Kidney epithelial cell (primary cell): ENCODE measurements around the gene TRIM10. TPM values are rescaled to one million over a fixed set of nuclear protein-coding genes. Genes with fewer than 3 reads are reported as not detected.

ENCODE experiments used
- DNase-seq: peaks from one replicate; pipeline ENCODE4 v3.0.0-alpha.2; 2010; ENCODE audit warnings: low read depth
- H3K27me3 ChIP-seq: 2 replicates; pipeline ENCODE4 v1.6.0; 2011; ENCODE audit warnings: low read length; ENCODE audit not compliant: control insufficient read depth, insufficient read depth
- H3K36me3 ChIP-seq: 2 replicates; pipeline ENCODE4 v1.5.1; 2011; ENCODE audit warnings: low read length; ENCODE audit not compliant: control insufficient read depth, insufficient read depth
- H3K4me3 ChIP-seq: 2 replicates; pipeline ENCODE4 v1.5.1; 2011; ENCODE audit warnings: low read depth, mild to moderate bottlenecking, control low read depth, low read length
- total RNA-seq: library from RNA; depleted of rRNA; stranded (reverse); fragments of >200 nt; gene quantifications from 2 replicates; pipeline ENCODE4 v1.2.3, GENCODE V29; 2015
- TF ChIP-seq, protein P1 (sequence below): IDR thresholded peaks from 2 replicates; pipeline ENCODE4 v1.5.1; 2011; ENCODE audit warnings: mild to moderate bottlenecking, moderate library complexity, low read length, control low read depth, inconsistent platforms; ENCODE audit not compliant: insufficient read depth, poor library complexity, severe bottlenecking

The TRIM10 gene
- total RNA-seq, 1 donor from 2014 or later: not detected

DNA sequence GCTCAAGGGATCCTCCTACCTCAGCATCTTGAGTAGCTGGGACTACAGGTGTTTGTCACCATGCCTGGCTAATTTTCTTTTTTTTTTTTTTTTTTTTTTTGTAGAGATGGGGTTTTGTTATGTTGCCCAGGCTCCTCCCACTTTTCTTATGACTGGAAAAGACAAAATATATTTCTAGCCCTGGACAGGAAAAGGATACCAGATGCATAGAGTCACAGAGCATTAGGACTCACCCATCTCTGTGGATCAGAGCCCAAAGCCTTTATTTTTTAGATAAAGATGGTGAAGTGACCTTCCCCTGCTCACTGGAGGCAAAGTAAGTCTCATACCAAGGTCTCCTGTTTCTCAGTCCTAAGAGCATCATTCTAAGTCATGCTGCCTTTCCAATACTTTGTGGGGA, 3.4 kb downstream of the TRIM10 start:
- no peak for DNase-seq
- Histone ChIP-seq H3K4me3 (no peak overlapping the region), H3K36me3 (no peaks in the 10 kb centered on the region), H3K27me3 (peaks cover 3% of the 10 kb centered on the region)
- TF ChIP-seq, protein P1, sequence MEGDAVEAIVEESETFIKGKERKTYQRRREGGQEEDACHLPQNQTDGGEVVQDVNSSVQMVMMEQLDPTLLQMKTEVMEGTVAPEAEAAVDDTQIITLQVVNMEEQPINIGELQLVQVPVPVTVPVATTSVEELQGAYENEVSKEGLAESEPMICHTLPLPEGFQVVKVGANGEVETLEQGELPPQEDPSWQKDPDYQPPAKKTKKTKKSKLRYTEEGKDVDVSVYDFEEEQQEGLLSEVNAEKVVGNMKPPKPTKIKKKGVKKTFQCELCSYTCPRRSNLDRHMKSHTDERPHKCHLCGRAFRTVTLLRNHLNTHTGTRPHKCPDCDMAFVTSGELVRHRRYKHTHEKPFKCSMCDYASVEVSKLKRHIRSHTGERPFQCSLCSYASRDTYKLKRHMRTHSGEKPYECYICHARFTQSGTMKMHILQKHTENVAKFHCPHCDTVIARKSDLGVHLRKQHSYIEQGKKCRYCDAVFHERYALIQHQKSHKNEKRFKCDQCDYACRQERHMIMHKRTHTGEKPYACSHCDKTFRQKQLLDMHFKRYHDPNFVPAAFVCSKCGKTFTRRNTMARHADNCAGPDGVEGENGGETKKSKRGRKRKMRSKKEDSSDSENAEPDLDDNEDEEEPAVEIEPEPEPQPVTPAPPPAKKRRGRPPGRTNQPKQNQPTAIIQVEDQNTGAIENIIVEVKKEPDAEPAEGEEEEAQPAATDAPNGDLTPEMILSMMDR: no peak

DNA sequence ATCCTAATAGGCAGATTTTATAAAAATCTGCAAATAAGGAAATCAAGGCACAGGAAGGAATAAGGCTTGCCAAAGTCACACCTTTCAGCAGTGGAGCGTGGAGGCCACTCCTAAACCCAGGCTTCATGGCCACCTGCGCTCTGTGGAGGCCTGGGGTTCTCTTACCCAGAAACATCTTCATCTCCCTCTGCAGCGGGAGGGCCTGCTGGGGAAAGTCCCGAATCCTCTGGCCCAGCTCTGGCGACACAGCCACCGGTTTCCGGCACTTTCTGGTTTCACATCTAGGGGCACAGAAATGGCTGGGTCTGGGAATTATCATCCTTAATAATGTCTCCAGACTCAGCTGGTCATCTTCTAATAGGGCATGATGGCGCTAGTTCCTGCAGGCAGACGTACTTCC, 4.2 kb downstream of the TRIM10 start:
- no peaks in the 10 kb centered on the region for H3K36me3 ChIP-seq
- peaks cover 3% of the 10 kb centered on the region for H3K27me3 ChIP-seq
- DNase-seq: no peak
- H3K4me3 ChIP-seq: no peak overlapping the region
- TF ChIP-seq, protein P1: no peak

DNA sequence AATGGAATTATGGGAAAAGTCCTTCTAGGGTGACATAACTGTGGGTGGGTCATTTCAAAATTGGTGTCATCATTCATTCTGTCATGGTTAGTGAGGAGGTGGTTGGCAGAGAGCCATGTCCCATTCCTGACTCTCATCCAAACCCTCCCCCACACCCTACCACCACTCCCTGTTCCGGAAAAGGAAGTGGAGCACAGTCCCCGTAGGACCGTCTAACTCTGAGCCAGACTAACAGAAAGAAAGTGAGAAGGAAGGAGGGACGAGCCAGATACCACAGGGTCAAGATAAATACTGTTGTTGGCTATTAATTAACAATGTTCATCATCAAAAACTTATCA, 4.8 kb downstream of the TRIM10 start:
- DNase-seq: no peak
- Histone ChIP-seq H3K36me3 (no peaks in the 10 kb centered on the region), H3K27me3 (peaks cover 3% of the 10 kb centered on the region), H3K4me3 (no peak overlapping the region)
- TF ChIP-seq, protein P1: no peak

DNA sequence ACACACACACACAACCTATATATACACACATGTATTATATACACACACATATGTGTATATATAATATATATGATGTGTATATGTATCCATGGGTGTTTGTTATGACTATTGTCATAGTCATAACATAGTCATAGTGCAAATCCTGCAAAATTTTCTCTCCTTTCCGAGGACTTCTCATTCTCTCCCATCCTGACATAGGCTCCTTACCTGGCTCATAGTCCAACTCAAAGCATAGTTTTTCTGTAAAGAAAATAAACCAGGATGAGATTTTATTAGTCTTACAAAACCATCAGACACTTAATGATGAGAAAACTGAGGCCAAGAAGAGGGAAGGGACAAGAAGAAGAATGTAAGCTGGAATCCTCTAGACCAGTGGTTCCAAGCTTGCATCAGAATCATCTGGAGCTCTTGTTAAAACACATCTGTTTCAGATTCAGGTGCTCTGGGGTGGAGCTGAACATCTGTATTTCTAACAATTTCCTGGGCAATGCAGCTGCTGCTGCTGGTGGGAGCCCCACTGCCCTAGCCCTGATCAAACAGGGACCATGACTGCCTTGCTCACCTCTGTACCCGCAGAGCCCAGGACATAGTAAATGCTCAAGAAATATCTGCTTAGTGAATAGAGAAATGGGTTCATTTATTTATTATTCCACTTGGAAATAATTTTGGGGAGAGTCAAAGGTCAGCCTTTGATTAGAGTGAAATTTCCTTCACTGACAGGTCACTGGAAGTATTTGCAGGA, 5.3 kb downstream of the TRIM10 start:
- DNase-seq: no peak
- Histone ChIP-seq H3K36me3 (no peaks in the 10 kb centered on the region), H3K27me3 (peaks cover 3% of the 10 kb centered on the region), H3K4me3 (no peak overlapping the region)
- TF ChIP-seq, protein P1: no peak

DNA sequence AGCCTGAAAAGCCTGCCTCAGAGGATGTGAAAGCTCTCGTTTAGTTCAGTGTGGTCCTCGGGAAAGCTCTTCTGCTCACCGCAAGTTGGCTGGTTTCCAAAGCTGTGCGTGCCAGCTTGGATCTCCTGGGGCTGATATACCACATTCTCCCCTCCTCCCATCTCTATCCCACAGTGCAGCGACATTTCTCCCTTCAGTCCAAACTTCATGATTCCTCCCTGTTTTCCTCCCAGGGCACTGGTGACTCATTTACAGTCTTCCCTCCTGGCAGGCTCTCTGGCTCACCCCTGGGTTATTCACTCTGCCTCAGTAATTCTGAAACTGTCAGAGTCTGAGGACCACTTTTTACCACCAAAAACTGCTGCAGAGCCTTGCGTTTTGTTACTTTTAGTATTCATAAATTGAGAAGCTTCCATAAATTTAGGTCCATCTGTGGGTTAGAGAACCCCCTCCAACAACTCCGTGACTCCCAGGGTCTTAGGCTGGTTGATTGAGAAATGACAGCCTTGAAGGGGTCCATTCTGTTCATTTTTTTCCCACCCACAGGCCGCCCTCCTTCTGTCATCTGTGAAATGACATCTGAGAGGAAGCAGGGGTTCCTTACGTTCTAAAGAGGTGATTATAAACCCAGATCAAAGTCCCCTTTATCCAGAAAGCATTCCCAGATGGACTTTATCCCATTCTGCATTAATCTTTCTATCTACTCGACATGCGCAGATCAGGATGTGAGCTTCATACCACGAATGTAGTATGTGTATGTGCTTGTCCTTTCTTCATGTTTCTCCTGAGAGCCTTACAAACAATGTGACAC, 6.1 kb downstream of the TRIM10 start:
- no peaks in the 10 kb centered on the region for H3K36me3 ChIP-seq
- DNase-seq: peak; percentile 39
- TF ChIP-seq, protein P1: no peak
- peaks cover 3% of the 10 kb centered on the region for H3K27me3 ChIP-seq
- H3K4me3 ChIP-seq: no peak overlapping the region

DNA sequence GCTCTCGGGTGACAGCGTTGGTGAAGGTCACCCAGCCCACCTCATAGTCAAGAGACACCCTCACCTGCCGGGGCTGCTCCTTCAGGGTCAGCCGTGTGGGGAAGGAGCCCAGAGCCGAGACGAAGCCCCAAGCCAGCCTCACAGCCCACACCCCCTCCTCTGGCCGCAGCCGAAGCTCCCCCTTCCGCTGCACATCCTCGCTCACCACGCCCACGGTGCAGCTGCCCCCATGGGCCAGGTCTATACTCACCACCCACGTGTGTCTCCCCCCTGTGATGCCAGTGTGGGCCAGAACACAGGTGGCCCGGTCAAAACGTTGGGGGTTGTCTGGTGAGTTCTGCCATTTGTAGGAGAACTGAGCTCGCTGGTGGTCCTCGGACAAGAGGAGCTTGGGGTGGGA, 7.0 kb downstream of the TRIM10 start:
- no peak overlapping the region for H3K4me3 ChIP-seq
- TF ChIP-seq, protein P1: no peak
- no peak for DNase-seq
- peaks cover 3% of the 10 kb centered on the region for H3K27me3 ChIP-seq
- no peaks in the 10 kb centered on the region for H3K36me3 ChIP-seq
